DOHH2 (cell line): ENCODE measurements around the gene ANKS3.

Source experiments
- H3F3A ChIP-seq: fragments of 200-600 bp; sonication (generic), shearing (Covaris generic); 2 replicates; pipeline ENCODE4 v1.6.0; 2016; ENCODE audit warnings: antibody characterized with exemption, mild to moderate bottlenecking; ENCODE audit not compliant: control insufficient read depth, insufficient read depth
- H3K27ac ChIP-seq: fragments of 200-600 bp; sonication (generic); 2 replicates; pipeline ENCODE4 v1.5.1; 2014; ENCODE audit warnings: low read depth, mild to moderate bottlenecking, low read length, moderate library complexity
- H3K27me3 ChIP-seq: fragments of 200-600 bp; sonication (generic); 2 replicates; pipeline ENCODE4 v1.6.1; 2014; ENCODE audit warnings: mild to moderate bottlenecking, low read length, mixed read lengths; ENCODE audit not compliant: control insufficient read depth
- H3K36me3 ChIP-seq: fragments of 200-600 bp; sonication (generic); 2 replicates; pipeline ENCODE4 v1.6.1; 2014; ENCODE audit warnings: mild to moderate bottlenecking, low read length, moderate library complexity, mixed read lengths; ENCODE audit not compliant: control insufficient read depth
- H3K4me1 ChIP-seq: fragments of 200-600 bp; sonication (generic); 2 replicates; pipeline ENCODE4 v1.6.1; 2014; ENCODE audit warnings: mild to moderate bottlenecking, low read length, mixed read lengths; ENCODE audit not compliant: control insufficient read depth
- H3K4me2 ChIP-seq: fragments of 200-600 bp; sonication (generic); 2 replicates; pipeline ENCODE4 v1.6.0; 2014; ENCODE audit warnings: mild to moderate bottlenecking, low read length, moderate library complexity
- H3K4me3 ChIP-seq: fragments of 200-600 bp; sonication (generic); 2 replicates; pipeline ENCODE4 v1.5.1; 2014; ENCODE audit warnings: mild to moderate bottlenecking, low read length, mixed read lengths
- H3K79me2 ChIP-seq: fragments of 200-600 bp; sonication (generic); 2 replicates; pipeline ENCODE4 v1.6.1; 2014; ENCODE audit warnings: mild to moderate bottlenecking, low read length, mixed read lengths; ENCODE audit not compliant: control insufficient read depth
- H3K9me2 ChIP-seq: fragments of 200-600 bp; sonication (generic); replicated peaks from 2 replicates; pipeline ENCODE4 v1.6.1; 2014; ENCODE audit warnings: mild to moderate bottlenecking, low read length, mixed read lengths; ENCODE audit not compliant: control insufficient read depth
- H3K9me3 ChIP-seq: fragments of 200-600 bp; sonication (generic); 2 replicates; pipeline ENCODE4 v1.6.1; 2014; ENCODE audit warnings: antibody characterized with exemption, low read length, mixed read lengths; ENCODE audit not compliant: control insufficient read depth, insufficient read depth
- H4K20me1 ChIP-seq: fragments of 200-600 bp; sonication (generic); 2 replicates; pipeline ENCODE4 v1.6.0; 2014; ENCODE audit warnings: low read depth, mild to moderate bottlenecking, antibody characterized with exemption, low read length, moderate library complexity; ENCODE audit not compliant: control insufficient read depth, insufficient read depth
- CTCF ChIP-seq: fragments of 200-600 bp; sonication (generic); IDR thresholded peaks from one replicate; pipeline ENCODE4 v1.5.1; 2014; ENCODE audit warnings: antibody characterized with exemption, mild to moderate bottlenecking, low read depth, low read length; ENCODE audit not compliant: poor library complexity, severe bottlenecking
- EZH2phosphoT487 ChIP-seq: fragments of 200-600 bp; sonication (generic); IDR thresholded peaks from 2 replicates; pipeline ENCODE4 v1.6.1; 2017; ENCODE audit warnings: borderline replicate concordance, mild to moderate bottlenecking, antibody characterized with exemption, low read length, moderate library complexity, mixed read lengths

Gene ANKS3

GRCh38 chr16:4775005-4775404 lies 40.9 kb upstream of the ANKS3 start:
- Histone ChIP-seq H3K4me3 (no peak overlapping the region), H3K4me1 (no peaks in the 10 kb centered on the region), H3K9me2 (no peaks in the 10 kb centered on the region), H3K27ac (no peak overlapping the region), H3K4me2 (no peak overlapping the region), H3K9me3 (no peaks in the 10 kb centered on the region), H4K20me1 (no peaks in the 10 kb centered on the region), H3K79me2 (no peaks in the 10 kb centered on the region), H3F3A (peaks cover under 1% of the 10 kb centered on the region), H3K27me3 (no peaks in the 10 kb centered on the region), H3K36me3 (no peaks in the 10 kb centered on the region)
- TF ChIP-seq CTCF (no peak), EZH2phosphoT487 (no peak)

GRCh38 chr16:4772351-4772750 lies 38.3 kb upstream of the ANKS3 start:
- H3K4me2 ChIP-seq, result no peak overlapping the region
- TF ChIP-seq CTCF, result no peak

GRCh38 chr16:4771646-4772045 lies 37.6 kb upstream of the ANKS3 start:
- Histone ChIP-seq H3K27ac (no peak overlapping the region), H3F3A (peaks cover 15% of the 10 kb centered on the region), H3K4me2 (no peak overlapping the region), H3K79me2 (peaks cover 3% of the 10 kb centered on the region), H3K9me2 (no peaks in the 10 kb centered on the region), H3K4me1 (peaks cover 16% of the 10 kb centered on the region), H3K36me3 (no peaks in the 10 kb centered on the region), H3K4me3 (no peak overlapping the region), H4K20me1 (no peaks in the 10 kb centered on the region), H3K27me3 (no peaks in the 10 kb centered on the region), H3K9me3 (no peaks in the 10 kb centered on the region)
- no peak for TF ChIP-seq EZH2phosphoT487
- no peak for TF ChIP-seq CTCF

More at GRCh38 chr16:4772351-4772750, 38.3 kb upstream of the ANKS3 start:
- no peak overlapping the region for H3K27ac ChIP-seq
- H3K9me2 ChIP-seq, result no peaks in the 10 kb centered on the region
- H3K27me3 ChIP-seq, result no peaks in the 10 kb centered on the region
- H3K4me3 ChIP-seq, result no peak overlapping the region
- no peaks in the 10 kb centered on the region for H3K79me2 ChIP-seq
- no peaks in the 10 kb centered on the region for H3K36me3 ChIP-seq
- H3K9me3 ChIP-seq, result no peaks in the 10 kb centered on the region
- H3F3A ChIP-seq, result peaks cover 15% of the 10 kb centered on the region
- H4K20me1 ChIP-seq, result no peaks in the 10 kb centered on the region
- peaks cover 16% of the 10 kb centered on the region for H3K4me1 ChIP-seq

- Histone ChIP-seq H3K27ac (no peak overlapping the region), H3K4me2 (peak overlapping the region; percentile 88)
- TF ChIP-seq EZH2phosphoT487 (no peak), CTCF (no peak)
Measured at GRCh38 chr16:4769306-4769638, 35.2 kb upstream of the ANKS3 start.

More at GRCh38 chr16:4769306-4769638, 35.2 kb upstream of the ANKS3 start:
- Histone ChIP-seq H3K36me3 (peaks cover 11% of the 10 kb centered on the region), H3K9me2 (no peaks in the 10 kb centered on the region), H3K4me1 (peaks cover 28% of the 10 kb centered on the region), H3K4me3 (peak overlapping the region; percentile 87), H4K20me1 (no peaks in the 10 kb centered on the region), H3K79me2 (peaks cover 22% of the 10 kb centered on the region), H3F3A (peaks cover 15% of the 10 kb centered on the region), H3K27me3 (no peaks in the 10 kb centered on the region), H3K9me3 (no peaks in the 10 kb centered on the region)
